Stimulated activated naive CD8-positive, alpha-beta T cell treated with anti-CD3 and anti-CD28 coated beads, Interleukin-15, Interleukin-2, amounts not matched to agents 100 ng/mL and 50 ng/mL, for 24 hours (primary cell): Measurements from ENCODE around the gene AATF.

ENCODE experiments used
- H3K27ac Mint-ChIP-seq: one replicate; pipeline ENCODE4 v1.8.0; 2021; ENCODE audit warnings: mild to moderate bottlenecking, mixed read lengths
- H3K27me3 Mint-ChIP-seq: one replicate; pipeline ENCODE4 v1.8.0; 2021; ENCODE audit warnings: mixed read lengths
- H3K36me3 Mint-ChIP-seq: one replicate; pipeline ENCODE4 v1.8.0; 2021; ENCODE audit warnings: low read depth, mixed read lengths
- H3K4me1 Mint-ChIP-seq: one replicate; pipeline ENCODE4 v1.8.0; 2021; ENCODE audit warnings: low read depth, mixed read lengths
- H3K4me3 Mint-ChIP-seq: one replicate; pipeline ENCODE4 v1.8.0; 2021; ENCODE audit warnings: mild to moderate bottlenecking, mixed read lengths
- H3K9me3 Mint-ChIP-seq: one replicate; pipeline ENCODE4 v1.8.0; 2021; ENCODE audit warnings: mixed read lengths

The AATF gene

GRCh38 chr17:36923814-36924221 lies 24.9 kb upstream of the AATF start:
- peaks cover 66% of the 10 kb centered on the region for H3K27me3 Mint-ChIP-seq
- H3K36me3 Mint-ChIP-seq = no peaks in the 10 kb centered on the region
- no peak overlapping the region for H3K27ac Mint-ChIP-seq
- H3K4me1 Mint-ChIP-seq = peaks cover 30% of the 10 kb centered on the region
- no peak overlapping the region for H3K4me3 Mint-ChIP-seq
- H3K9me3 Mint-ChIP-seq = no peaks in the 10 kb centered on the region

- no peak overlapping the region for H3K27ac Mint-ChIP-seq
- H3K4me3 Mint-ChIP-seq = no peak overlapping the region
- H3K36me3 Mint-ChIP-seq = no peaks in the 10 kb centered on the region
- H3K27me3 Mint-ChIP-seq = peaks cover 76% of the 10 kb centered on the region
- H3K4me1 Mint-ChIP-seq = peaks cover 21% of the 10 kb centered on the region
- H3K9me3 Mint-ChIP-seq = no peaks in the 10 kb centered on the region
Measured at GRCh38 chr17:36926226-36926625, 22.5 kb upstream of the AATF start.

GRCh38 chr17:36926701-36927100 lies 22.1 kb upstream of the AATF start:
- Mint-ChIP-seq H3K27me3 (peaks cover 76% of the 10 kb centered on the region), H3K27ac (no peak overlapping the region), H3K9me3 (no peaks in the 10 kb centered on the region), H3K4me3 (no peak overlapping the region), H3K36me3 (no peaks in the 10 kb centered on the region), H3K4me1 (peaks cover 16% of the 10 kb centered on the region)

- Mint-ChIP-seq H3K27me3 (peaks cover 83% of the 10 kb centered on the region), H3K27ac (no peak overlapping the region), H3K4me1 (peaks cover 30% of the 10 kb centered on the region), H3K9me3 (no peaks in the 10 kb centered on the region), H3K4me3 (no peak overlapping the region), H3K36me3 (no peaks in the 10 kb centered on the region)
Measured at GRCh38 chr17:36928471-36929345, 20.0 kb upstream of the AATF start.

GRCh38 chr17:36929851-36930582 lies 18.7 kb upstream of the AATF start:
- H3K4me1 Mint-ChIP-seq = peaks cover 39% of the 10 kb centered on the region
- no peak overlapping the region for H3K27ac Mint-ChIP-seq
- no peaks in the 10 kb centered on the region for H3K9me3 Mint-ChIP-seq
- H3K36me3 Mint-ChIP-seq = no peaks in the 10 kb centered on the region
- H3K27me3 Mint-ChIP-seq = peaks cover 91% of the 10 kb centered on the region
- no peak overlapping the region for H3K4me3 Mint-ChIP-seq

GRCh38 chr17:36930583-36930900 lies 18.2 kb upstream of the AATF start:
- Mint-ChIP-seq H3K27me3 (peaks cover 91% of the 10 kb centered on the region), H3K4me3 (no peak overlapping the region), H3K36me3 (no peaks in the 10 kb centered on the region), H3K4me1 (peaks cover 44% of the 10 kb centered on the region), H3K27ac (no peak overlapping the region), H3K9me3 (no peaks in the 10 kb centered on the region)

- Mint-ChIP-seq H3K27ac (no peak overlapping the region), H3K4me3 (no peak overlapping the region), H3K4me1 (peaks cover 50% of the 10 kb centered on the region), H3K36me3 (no peaks in the 10 kb centered on the region), H3K9me3 (no peaks in the 10 kb centered on the region), H3K27me3 (peaks cover 91% of the 10 kb centered on the region)
Measured at GRCh38 chr17:36931096-36931696, 17.6 kb upstream of the AATF start.

GRCh38 chr17:36931697-36932382 lies 16.9 kb upstream of the AATF start:
- H3K27ac Mint-ChIP-seq = no peak overlapping the region
- H3K4me3 Mint-ChIP-seq = peak overlapping the region; percentile 60
- peaks cover 57% of the 10 kb centered on the region for H3K4me1 Mint-ChIP-seq
- H3K27me3 Mint-ChIP-seq = peaks cover 90% of the 10 kb centered on the region
- no peaks in the 10 kb centered on the region for H3K9me3 Mint-ChIP-seq
- H3K36me3 Mint-ChIP-seq = no peaks in the 10 kb centered on the region

- Mint-ChIP-seq H3K27me3 (peaks cover 92% of the 10 kb centered on the region), H3K36me3 (no peaks in the 10 kb centered on the region), H3K27ac (no peak overlapping the region), H3K4me3 (peak overlapping the region; percentile 60), H3K9me3 (no peaks in the 10 kb centered on the region), H3K4me1 (peaks cover 62% of the 10 kb centered on the region)
Measured at GRCh38 chr17:36932383-36932693, 16.4 kb upstream of the AATF start.

GRCh38 chr17:36932694-36933511 lies 15.9 kb upstream of the AATF start:
- H3K9me3 Mint-ChIP-seq = no peaks in the 10 kb centered on the region
- H3K27ac Mint-ChIP-seq = no peak overlapping the region
- H3K4me1 Mint-ChIP-seq = peaks cover 64% of the 10 kb centered on the region
- H3K4me3 Mint-ChIP-seq = peak overlapping the region; percentile 46
- peaks cover 92% of the 10 kb centered on the region for H3K27me3 Mint-ChIP-seq
- no peaks in the 10 kb centered on the region for H3K36me3 Mint-ChIP-seq

GRCh38 chr17:36933512-36934143 lies 15.1 kb upstream of the AATF start:
- Mint-ChIP-seq H3K4me1 (peaks cover 64% of the 10 kb centered on the region), H3K27ac (peak overlapping the region; percentile 50), H3K4me3 (peak overlapping the region; percentile 73), H3K9me3 (no peaks in the 10 kb centered on the region), H3K36me3 (no peaks in the 10 kb centered on the region), H3K27me3 (peaks cover 92% of the 10 kb centered on the region)

GRCh38 chr17:36934144-36934691 lies 14.5 kb upstream of the AATF start:
- Mint-ChIP-seq H3K9me3 (no peaks in the 10 kb centered on the region), H3K36me3 (no peaks in the 10 kb centered on the region), H3K27me3 (peaks cover 92% of the 10 kb centered on the region), H3K4me3 (peak overlapping the region; percentile 73), H3K27ac (peak overlapping the region; percentile 50), H3K4me1 (peaks cover 65% of the 10 kb centered on the region)

GRCh38 chr17:36934692-36935630 lies 13.8 kb upstream of the AATF start:
- Mint-ChIP-seq H3K27me3 (peaks cover 89% of the 10 kb centered on the region), H3K4me3 (peak overlapping the region; percentile 60), H3K9me3 (no peaks in the 10 kb centered on the region), H3K4me1 (peaks cover 69% of the 10 kb centered on the region), H3K27ac (no peak overlapping the region), H3K36me3 (no peaks in the 10 kb centered on the region)
